HG03342 (cell line): Measurements from ENCODE around the gene MYRIP.
"Not testable (repeated sequence)": the region's sequence is repeated elsewhere in the genome, so short reads cannot be mapped to it uniquely, and the experiment has no call there.

ENCODE experiments used
- ATAC-seq: cut with Tn5 transposase; IDR thresholded peaks from one replicate; pipeline ENCODE4 v1.9.1; 2021; ENCODE audit warnings: mild to moderate bottlenecking, moderate library complexity; ENCODE audit not compliant: unreplicated experiment

Gene MYRIP

GRCh38 chr3:40077828-40078492 is 268.6 kb downstream of the MYRIP start:
- ATAC-seq, result not testable (repeated sequence)

DNA sequence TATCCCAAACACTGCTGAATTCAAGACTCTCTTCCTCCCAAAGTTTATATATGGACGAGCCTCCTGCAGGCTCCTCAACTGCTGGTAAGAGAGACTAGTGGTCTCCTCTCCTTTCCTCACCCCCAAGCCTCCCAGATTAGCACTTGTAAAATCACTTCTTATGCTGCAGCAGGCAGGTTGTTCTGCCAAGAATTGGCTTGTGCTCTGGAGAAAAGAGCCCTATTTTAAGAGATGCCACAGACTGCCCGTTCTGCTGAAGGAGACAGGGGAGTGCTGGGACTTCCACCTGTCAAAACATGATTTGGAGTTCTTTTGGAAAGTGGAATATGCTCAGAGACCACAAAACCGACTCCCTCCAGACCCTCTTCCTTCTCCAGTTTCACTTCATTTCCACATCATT is 269.2 kb downstream of the MYRIP start:
- no peak for ATAC-seq

GRCh38 chr3:40079203-40079846 is 269.9 kb downstream of the MYRIP start:
- ATAC-seq, result no peak

DNA sequence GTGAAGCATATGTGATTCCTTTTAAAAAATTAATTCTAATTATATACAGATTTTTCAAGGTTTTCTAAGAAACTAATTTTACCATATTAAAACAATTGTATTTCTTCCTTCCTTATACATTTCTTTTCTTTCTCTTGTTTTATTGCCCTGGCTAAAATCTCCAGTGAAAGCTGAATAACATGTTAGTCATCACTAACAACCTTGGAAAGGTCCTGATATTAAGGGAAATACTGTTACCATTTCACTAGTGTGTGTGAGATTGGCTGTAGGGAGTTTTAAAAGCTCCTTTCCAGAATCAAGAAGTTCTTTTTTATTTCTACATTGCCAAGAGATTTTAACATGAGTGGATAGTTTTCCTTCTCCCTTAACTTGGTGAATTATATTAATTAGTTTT is 270.4 kb downstream of the MYRIP start:
- no peak for ATAC-seq

DNA sequence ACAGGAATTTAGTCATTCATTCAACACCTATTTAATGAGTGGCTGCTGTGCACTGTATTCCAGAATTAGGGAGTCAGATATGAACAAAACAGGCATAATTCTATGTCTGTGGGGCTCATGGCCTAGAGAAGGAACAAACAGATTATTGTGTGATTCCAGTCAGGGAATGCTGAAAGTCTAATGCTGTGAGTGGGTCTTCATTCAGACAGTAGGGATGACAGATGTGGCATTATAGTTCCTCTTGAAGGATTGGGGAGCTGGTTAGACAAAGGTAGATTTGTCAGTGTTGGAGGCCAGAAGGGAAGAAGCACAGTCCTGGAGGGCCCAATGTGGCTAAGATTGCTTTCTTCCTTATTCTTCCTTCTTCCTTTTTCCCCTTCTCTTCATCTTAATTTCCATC is 273.7 kb downstream of the MYRIP start:
- ATAC-seq, result no peak

- ATAC-seq, result not testable (repeated sequence)
Measured at GRCh38 chr3:40084424-40084823, 275.0 kb downstream of the MYRIP start.

GRCh38 chr3:40086890-40087883 is 277.8 kb downstream of the MYRIP start:
- no peak for ATAC-seq

GRCh38 chr3:40088527-40089170 is 279.2 kb downstream of the MYRIP start:
- no peak for ATAC-seq

DNA sequence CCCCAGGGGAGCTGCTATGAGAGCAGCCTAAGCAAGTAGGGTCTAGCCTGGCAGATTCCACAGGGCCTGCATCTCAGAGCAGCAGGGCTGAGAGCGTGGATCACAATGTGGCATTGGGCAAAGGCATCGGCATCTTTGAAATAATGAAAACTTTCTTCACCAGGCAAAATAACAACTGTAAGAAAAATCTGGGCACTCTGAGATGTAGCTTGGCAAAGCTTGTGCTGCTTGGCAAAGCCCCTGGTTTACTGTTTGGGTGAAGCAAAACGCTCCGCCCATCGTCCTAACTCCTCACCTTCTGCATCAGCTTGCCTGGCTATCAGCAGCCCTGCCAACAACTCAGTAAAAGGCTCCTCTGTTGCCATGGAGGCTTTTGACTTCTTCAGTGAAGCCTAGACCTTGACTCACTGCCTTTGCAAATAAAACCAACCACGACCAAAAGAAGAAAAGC is 287.3 kb downstream of the MYRIP start:
- ATAC-seq, result no peak

- ATAC-seq, result no peak
Measured at GRCh38 chr3:40097131-40098117, 288.0 kb downstream of the MYRIP start.

DNA sequence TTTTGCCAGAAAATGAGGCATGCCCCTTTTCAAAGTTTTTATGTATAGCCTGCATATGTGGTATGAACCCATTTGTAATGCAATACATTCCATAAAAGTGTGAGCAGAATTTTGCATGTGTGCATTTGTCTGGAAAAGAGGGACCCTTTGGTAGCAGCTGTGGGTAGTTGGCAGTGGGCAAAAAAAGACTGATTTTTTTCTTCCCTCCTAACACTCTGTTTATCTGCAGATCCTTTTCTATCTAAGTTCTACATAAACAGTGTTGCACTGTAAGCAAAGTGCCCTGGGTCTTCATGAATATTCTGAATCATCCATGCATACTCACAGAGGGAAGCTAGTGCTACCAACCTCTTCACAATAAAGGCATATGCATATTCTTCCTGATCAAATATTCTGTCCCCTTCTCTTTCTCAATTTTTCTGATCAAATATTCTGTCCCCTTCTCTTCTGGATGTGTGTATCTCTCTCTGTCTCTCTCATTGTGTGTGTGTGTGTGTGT is 288.9 kb downstream of the MYRIP start:
- no peak for ATAC-seq

DNA sequence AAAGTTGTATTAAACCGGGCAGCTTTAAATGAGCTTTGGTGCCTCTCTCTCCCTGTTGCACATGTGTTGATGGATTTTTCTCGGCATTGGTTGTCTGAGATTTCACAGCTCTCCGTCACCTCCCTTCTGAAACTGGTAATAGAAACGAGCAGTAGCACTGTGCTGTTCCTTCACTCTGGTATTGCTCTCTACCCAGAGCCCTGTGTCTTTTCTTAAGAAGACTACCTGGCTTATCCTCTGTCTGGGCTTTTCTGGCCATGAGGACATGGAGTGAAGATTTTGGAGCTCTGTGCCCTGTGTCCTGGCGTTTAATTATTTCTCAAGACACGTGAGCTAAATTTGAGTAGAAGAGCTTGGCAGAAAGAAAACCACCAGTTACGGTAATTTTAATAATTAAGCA is 290.5 kb downstream of the MYRIP start:
- ATAC-seq, result no peak

- ATAC-seq, result no peak
Measured at GRCh38 chr3:40102182-40102581, 292.8 kb downstream of the MYRIP start.

- ATAC-seq, result no peak
Measured at GRCh38 chr3:40103829-40104228, 294.4 kb downstream of the MYRIP start.

DNA sequence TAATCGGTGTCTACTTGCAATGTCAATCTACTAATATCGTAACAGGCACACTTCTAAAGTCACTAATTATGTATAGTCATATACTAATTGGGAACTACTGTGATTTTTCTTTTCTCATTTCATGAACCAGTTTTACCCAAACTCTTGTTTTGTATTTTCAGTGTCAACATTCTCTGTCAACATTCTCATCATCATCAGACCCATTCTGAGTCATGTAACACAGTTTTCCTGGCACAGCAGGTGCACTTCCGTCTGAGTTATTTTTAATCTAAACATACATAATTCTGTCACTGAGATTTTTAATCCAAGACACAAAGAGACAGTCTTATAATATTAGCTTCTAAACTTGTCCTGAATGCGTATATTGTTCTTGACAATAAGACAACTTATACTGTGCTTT is 295.0 kb downstream of the MYRIP start:
- no peak for ATAC-seq

- no peak for ATAC-seq
Measured at GRCh38 chr3:40108643-40109042, 299.2 kb downstream of the MYRIP start.

GRCh38 chr3:40109641-40110490 is 300.5 kb downstream of the MYRIP start:
- no peak for ATAC-seq

- no peak for ATAC-seq
Measured at GRCh38 chr3:40116478-40117177, 307.2 kb downstream of the MYRIP start.
